H1 (cell line): ENCODE measurements around the gene PLCB3. TPM values are rescaled to one million over a fixed set of nuclear protein-coding genes. Genes with fewer than 3 reads are reported as not detected.

ENCODE experiments used
- CTCF ChIA-PET: fragments of 300-600 bp; sonication (Branson Sonifier 250); formaldehyde crosslinking; loops from one replicate; lab custom pipeline; 2021; ENCODE audit not compliant: partially characterized antibody; lab: Charles Lee
- POLR2A ChIA-PET: fragments of 300-600 bp; sonication (Branson Sonifier 250); formaldehyde crosslinking; loops from one replicate; lab custom pipeline; 2021; ENCODE audit warnings: inconsistent platforms; ENCODE audit not compliant: partially characterized antibody; lab: Charles Lee
- DNase-seq, 2 experiments: peaks; one replicate each; pipeline versions ENCODE4 v3.0.0 to v3.0.0-alpha.2; 2010 to 2022; ENCODE audit warnings: low spot score in 2 of 2, low read depth in 1 of 2, mixed read lengths in 1 of 2
- FAIRE-seq: peaks from 2 replicates; lab custom pipeline; 2011; peaks lifted over from hg19 to GRCh38; lab: Jason Lieb, UNC
- H2AFZ ChIP-seq: 2 replicates; pipeline ENCODE4 v1.8.1; 2012; ENCODE audit warnings: low read length, inconsistent platforms
- H2AK5ac ChIP-seq: 2 replicates; pipeline ENCODE4 v1.6.1; 2013; ENCODE audit warnings: low read depth, low read length
- H2BK120ac ChIP-seq: replicated peaks from 2 replicates; pipeline ENCODE3; 2013; ENCODE audit warnings: low read depth, low read length, inconsistent platforms
- H2BK12ac ChIP-seq: 2 replicates; pipeline ENCODE4 v1.6.1; 2013; ENCODE audit warnings: low read depth, low read length
- H2BK15ac ChIP-seq: 2 replicates; pipeline ENCODE4 v1.6.1; 2013; ENCODE audit warnings: low read length
- H2BK20ac ChIP-seq: 2 replicates; pipeline ENCODE4 v1.6.1; 2013; ENCODE audit warnings: low read length
- H2BK5ac ChIP-seq: 2 replicates; pipeline ENCODE4 v1.6.1; 2013; ENCODE audit warnings: low read depth, low read length
- H3K14ac ChIP-seq: 2 replicates; pipeline ENCODE4 v1.6.1; 2013; ENCODE audit warnings: inconsistent platforms; ENCODE audit not compliant: insufficient read length
- H3K18ac ChIP-seq: 2 replicates; pipeline ENCODE4 v1.6.1; 2013; ENCODE audit warnings: low read length; ENCODE audit errors: extremely low read depth
- H3K23ac ChIP-seq: 2 replicates; pipeline ENCODE4 v1.6.1; 2013; ENCODE audit warnings: inconsistent platforms; ENCODE audit not compliant: insufficient read length
- H3K23me2 ChIP-seq: 2 replicates; pipeline ENCODE4 v1.6.1; 2013; ENCODE audit warnings: low read depth, low read length
- H3K27ac ChIP-seq: 2 replicates; pipeline ENCODE4 v1.6.1; 2011; ENCODE audit warnings: low read depth, low read length, inconsistent platforms
- H3K27me3 ChIP-seq, 4 experiments: replicated peaks in 1 of 4; 1 replicate in 1 of 4; 2 replicates in 3 of 4; pipeline versions ENCODE4 v1.6.1 to v1.8.1; 2011 to 2013; ENCODE audit warnings: low read length in 3 of 4, mild to moderate bottlenecking in 3 of 4, inconsistent platforms in 2 of 4, mixed read lengths in 2 of 4, moderate library complexity in 1 of 4; ENCODE audit not compliant: control insufficient read depth in 3 of 4, insufficient read depth in 3 of 4; ENCODE audit errors: extremely low read depth in 1 of 4
- H3K36me3 ChIP-seq, 4 experiments: 2 replicates each; pipeline versions ENCODE4 v1.6.1 to v1.8.1; 2011 to 2013; ENCODE audit warnings: mild to moderate bottlenecking in 4 of 4, low read length in 3 of 4, moderate library complexity in 2 of 4, control low read depth in 1 of 4, inconsistent platforms in 1 of 4; ENCODE audit not compliant: insufficient read depth in 4 of 4, control insufficient read depth in 2 of 4
- H3K4ac ChIP-seq: replicated peaks from 2 replicates; pipeline ENCODE3; 2013; ENCODE audit warnings: low read length, low read depth, mixed read lengths, inconsistent platforms; ENCODE audit not compliant: insufficient read length
- H3K4me1 ChIP-seq, 4 experiments: replicated peaks in 1 of 4; 1 replicate in 1 of 4; 2 replicates in 3 of 4; pipeline versions ENCODE4 v1.6.1 to v1.8.1; 2011 to 2013; ENCODE audit warnings: low read length in 3 of 4, inconsistent platforms in 2 of 4, mixed read lengths in 1 of 4; ENCODE audit not compliant: insufficient read depth in 4 of 4, control insufficient read depth in 3 of 4
- H3K4me2 ChIP-seq, 2 experiments: 2 replicates each; pipeline versions ENCODE4 v1.6.1 to v1.8.1; 2011 to 2013; ENCODE audit warnings: low read depth in 2 of 2, low read length in 2 of 2, control low read depth in 1 of 2, inconsistent platforms in 1 of 2, mild to moderate bottlenecking in 1 of 2; ENCODE audit not compliant: insufficient read depth in 1 of 2
- H3K4me3 ChIP-seq, 4 experiments: fragments of 200-600, 300-600 bp in 1 of 4; sonication (generic), shearing (Covaris generic), sonication (Bioruptor Twin) in 1 of 4; 2 replicates each; pipeline versions ENCODE4 v1.5.1 to v1.8.1; 2011 to 2016; ENCODE audit warnings: low read length in 4 of 4, low read depth in 3 of 4, control low read depth in 2 of 4, inconsistent platforms in 2 of 4, mild to moderate bottlenecking in 2 of 4, mixed read lengths in 1 of 4, moderate library complexity in 1 of 4; ENCODE audit not compliant: insufficient read depth in 2 of 4; ENCODE audit errors: extremely low read depth in 1 of 4
- H3K56ac ChIP-seq: replicated peaks from 2 replicates; pipeline ENCODE3; 2013; ENCODE audit warnings: low read depth, mild to moderate bottlenecking, mixed read lengths, low read length, inconsistent platforms; ENCODE audit not compliant: insufficient read length
- H3K79me1 ChIP-seq: 2 replicates; pipeline ENCODE4 v1.6.1; 2013; ENCODE audit warnings: low read depth, low read length, control low read depth
- H3K79me2 ChIP-seq, 2 experiments: 2 replicates each; pipeline versions ENCODE4 v1.6.1 to v1.8.1; 2012 to 2013; ENCODE audit warnings: low read length in 2 of 2, mild to moderate bottlenecking in 2 of 2, inconsistent platforms in 1 of 2; ENCODE audit not compliant: insufficient read depth in 2 of 2, control insufficient read depth in 1 of 2
- H3K9ac ChIP-seq, 4 experiments: replicated peaks in 1 of 4; 1 replicate in 1 of 4; 2 replicates in 3 of 4; pipeline versions ENCODE4 v1.6.1 to v1.8.1; 2011 to 2013; ENCODE audit warnings: low read depth in 3 of 4, low read length in 3 of 4, control low read depth in 2 of 4, mild to moderate bottlenecking in 2 of 4, moderate library complexity in 2 of 4, inconsistent platforms in 1 of 4; ENCODE audit errors: extremely low read depth in 1 of 4
- H3K9me3 ChIP-seq, 2 experiments: 2 replicates each; pipeline versions ENCODE4 v1.6.1 to v1.8.1; 2012 to 2013; ENCODE audit warnings: mild to moderate bottlenecking in 2 of 2, moderate library complexity in 2 of 2, control low read depth in 1 of 2, inconsistent platforms in 1 of 2, low read depth in 1 of 2, low read length in 1 of 2, mixed read lengths in 1 of 2; ENCODE audit not compliant: insufficient read depth in 2 of 2
- H4K20me1 ChIP-seq, 2 experiments: replicated peaks in 1 of 2; 2 replicates each; pipeline versions ENCODE3 to v1.8.1; 2011 to 2013; ENCODE audit warnings: inconsistent platforms in 2 of 2, low read length in 2 of 2, mild to moderate bottlenecking in 1 of 2; ENCODE audit not compliant: insufficient read depth in 2 of 2, control insufficient read depth in 1 of 2
- H4K5ac ChIP-seq: 2 replicates; pipeline ENCODE4 v1.6.1; 2013; ENCODE audit warnings: low read length, low read depth, mixed read lengths, inconsistent platforms; ENCODE audit not compliant: insufficient read length
- H4K8ac ChIP-seq: 2 replicates; pipeline ENCODE4 v1.8.0; 2013; ENCODE audit warnings: mild to moderate bottlenecking, moderate library complexity, low read length, inconsistent platforms; ENCODE audit not compliant: insufficient read depth; ENCODE audit errors: extremely low read depth
- H4K91ac ChIP-seq: replicated peaks from 2 replicates; pipeline ENCODE3; 2013; ENCODE audit warnings: low read length, mixed read lengths, inconsistent platforms; ENCODE audit not compliant: insufficient read length
- ASH2L ChIP-seq: fragments of 200-600, 300-600 bp; sonication (generic); IDR thresholded peaks from one replicate; pipeline ENCODE4 v1.7.1; 2017; ENCODE audit warnings: low read length
- FOSL1 ChIP-seq: IDR thresholded peaks from 2 replicates; pipeline ENCODE4 v1.6.1; 2011; ENCODE audit warnings: mild to moderate bottlenecking, low read depth, low read length, moderate library complexity; ENCODE audit not compliant: insufficient read depth
- KDM1A ChIP-seq: fragments of 200-600, 300-600 bp; sonication (generic); IDR thresholded peaks from 2 replicates; pipeline ENCODE4 v1.7.1; 2016; ENCODE audit warnings: mild to moderate bottlenecking, low read length, borderline replicate concordance
- KDM5A ChIP-seq: fragments of 200-600 bp; IDR thresholded peaks from 2 replicates; pipeline ENCODE4 v1.7.1; 2012; ENCODE audit warnings: mild to moderate bottlenecking, low read length, inconsistent platforms, mixed read lengths
- NANOG ChIP-seq: IDR thresholded peaks from 2 replicates; pipeline ENCODE4 v1.6.1; 2011; ENCODE audit warnings: low read length, low read depth, mild to moderate bottlenecking, inconsistent platforms; ENCODE audit not compliant: insufficient read depth, poor library complexity, severe bottlenecking
- POLR2AphosphoS5 ChIP-seq: IDR thresholded peaks from 2 replicates; pipeline ENCODE4 v1.6.1; 2011; ENCODE audit warnings: low read depth, low read length
- SIRT6 ChIP-seq: IDR thresholded peaks from one replicate; pipeline ENCODE4 v1.7.1; 2012; ENCODE audit warnings: low read length, inconsistent platforms
- SP2 ChIP-seq: IDR thresholded peaks from 2 replicates; pipeline ENCODE4 v1.6.1; 2012; ENCODE audit warnings: mild to moderate bottlenecking, low read length, inconsistent platforms
- SUZ12 ChIP-seq: fragments of 200-600 bp; sonication (generic); IDR thresholded peaks from 2 replicates; pipeline ENCODE4 v1.6.1; 2012; ENCODE audit warnings: mild to moderate bottlenecking, inconsistent platforms, low read length, moderate library complexity, mixed read lengths
- TAF7 ChIP-seq: optimal IDR thresholded peaks from 2 replicates; pipeline ENCODE3; 2011; ENCODE audit warnings: low read depth, mild to moderate bottlenecking, inconsistent platforms, low read length, moderate library complexity, borderline replicate concordance
- WGBS, 2 experiments: shearing (Covaris generic) in 1 of 2; methylation state at CpG; one replicate each; pipeline versions ENCODE4 v1.1.6 to v1.1.7; 2013 to 2015; ENCODE audit warnings: low lambda C conversion rate in 2 of 2, mixed read lengths in 2 of 2, inconsistent platforms in 1 of 2, low coverage in 1 of 2, missing lambda C conversion rate in 1 of 2; ENCODE audit not compliant: insufficient replicate concordance in 2 of 2, insufficient coverage in 1 of 2, insufficient read length in 1 of 2; ENCODE audit errors: extremely low coverage in 1 of 2, missing lambda C conversion rate in 1 of 2; 5-methylcytosine and 5-hydroxymethylcytosine counted together
- polyA plus RNA-seq, 7 experiments: library from polyadenylated mRNA; depleted of rRNA in 3 of 7; stranded (reverse) in 5 of 7; unstranded in 2 of 7; fragments of >200 nt in 5 of 7; fragments of 200-250 nt in 2 of 7; gene quantifications; 1 replicate in 5 of 7; 2 replicates in 1 of 7; 4 replicates in 1 of 7; pipeline versions ENCODE4 v1.2.1 to v1.2.3, GENCODE V29; 2011 to 2013; ENCODE audit warnings: missing spikeins in 2 of 7, mixed read lengths in 2 of 7
- total RNA-seq: library from RNA; stranded (reverse); fragmentation: NEBNext Ultra II Directional; extraction: Animal tissue kit (Norgen Biotek cat#: 25700); gene quantifications from 2 replicates; pipeline ENCODE4 v1.2.1, GENCODE V29; 2021

PLCB3 gene
- total and polyA plus RNA-seq, 2 of the 8 experiments (the other 6 are each of a cell fraction or from before 2014, with no cell fraction given): 47.2 to 104 TPM

- peaks cover 8% of the 10 kb centered on the region; the same call in 1 of the 2 replicates for H3K23me2 ChIP-seq
- peak overlapping the region; percentile 89 for H4K5ac ChIP-seq
- 0 out of 2 replicates have a peak overlapping the region, but pooled peaks have one; percentile 36 for H2AFZ ChIP-seq
- H3K4me3 ChIP-seq: peak overlapping the region; percentile 62 to 93 (median 83)
- DNase-seq: peak in 1 of 2 experiments; percentile 87
- peaks cover 12% of the 10 kb centered on the region; the same call in 1 of the 2 replicates for H3K79me1 ChIP-seq
- 1% methylated on average over 35 of the region's 71 CpGs; no CpG with 5 or more reads in 1 of the 2 experiments for WGBS, 2 experiments
- H4K20me1 ChIP-seq: peaks cover 2 to 3% of the 10 kb centered on the region in 2 experiments
- H3K27me3 ChIP-seq: peaks cover 0 to 16% (median 4%) of the 10 kb centered on the region in 4 experiments; a peak in 4 of 7 replicates
- H3K9ac ChIP-seq: peak overlapping the region in 3 of 4 experiments; percentile 4 to 76 (median 55); a peak in 6 of 7 replicates
- peak overlapping the region; percentile 74 for H3K56ac ChIP-seq
- peak overlapping the region; percentile 97; the same call in 1 of the 2 replicates for H2BK5ac ChIP-seq
- H2AK5ac ChIP-seq: peak overlapping the region; percentile 96; the same call in 1 of the 2 replicates
- H2BK15ac ChIP-seq: peak overlapping the region; percentile 88; the same call in 1 of the 2 replicates
- 0 out of 2 replicates have a peak overlapping the region, but pooled peaks have one; percentile 46 for H3K27ac ChIP-seq
- ChIA-PET POLR2A (interaction anchor here (1.2 to 5.6 kb wide), 11 partner anchors 9 to 99 kb away, joined by 3 to 57 read pairs (median 6); partner anchors contain the start of genes BAD, FERMT3, GPR137 and PLCB3), CTCF (interaction anchor here (1.0 to 20.8 kb wide), 6 partner anchors 12 to 101 kb away, joined by 3 to 614 read pairs (median 28); partner anchors contain the start of genes CCDC88B, PPP1R14B, PRDX5 and TRMT112)
- peak overlapping the region; percentile 99 for H3K4ac ChIP-seq
- H3K79me2 ChIP-seq: peaks cover 0 to 19% of the 10 kb centered on the region in 2 experiments; a peak in 2 of 4 replicates
- no peak overlapping the region for H2BK20ac ChIP-seq
- H3K14ac ChIP-seq: no peak overlapping the region
- peak overlapping the region; percentile 90; the same call in 1 of the 2 replicates for H2BK12ac ChIP-seq
- H3K9me3 ChIP-seq: no peaks in the 10 kb centered on the region
- H3K36me3 ChIP-seq: no peaks in the 10 kb centered on the region
- peak overlapping the region; percentile 96 to 98 for H3K4me2 ChIP-seq
- H2BK120ac ChIP-seq: no peak overlapping the region
- FAIRE-seq: no peak
- 0 out of 2 replicates have a peak overlapping the region, but pooled peaks have one; percentile 7 for H4K8ac ChIP-seq
- H3K23ac ChIP-seq: no peak overlapping the region
- peak overlapping the region; percentile 95 for H3K18ac ChIP-seq
- H4K91ac ChIP-seq: peak overlapping the region; percentile 75
- peaks cover 3 to 14% (median 12%) of the 10 kb centered on the region in 4 experiments; a peak in 6 of 7 replicates for H3K4me1 ChIP-seq
- no peak for TF ChIP-seq SUZ12
- no peak for TF ChIP-seq SIRT6
- no peak for TF ChIP-seq NANOG
- no peak for TF ChIP-seq KDM5A
- 0 out of 2 replicates have a peak, but pooled peaks have one; percentile 38 for TF ChIP-seq POLR2AphosphoS5
- no peak for TF ChIP-seq SP2
- TF ChIP-seq ASH2L: peak; percentile 54
- no peak for TF ChIP-seq TAF7
- no peak for TF ChIP-seq KDM1A
- TF ChIP-seq FOSL1: no peak
Measured at GRCh38 chr11:64305691-64306562, 54.6 kb downstream of the PLCB3 start.
